HCT116 (cell line): Measurements from ENCODE around the gene TRIM63.

Source experiments
- CEBPB ChIP-seq: IDR thresholded peaks from 2 replicates; pipeline ENCODE4 v1.6.1; 2012; ENCODE audit warnings: low read depth
- CTCF ChIP-seq, 3 experiments: fragments of 200-600 bp in 1 of 3; sonication (generic) in 1 of 3; IDR thresholded peaks in 2 of 3; conservative IDR thresholded peaks in 1 of 3; 2 replicates each; pipeline ENCODE4 v1.5.1; 2012 to 2017; ENCODE audit warnings: low read depth in 2 of 3, low read length in 2 of 3, antibody characterized with exemption in 1 of 3, borderline replicate concordance in 1 of 3, control low read depth in 1 of 3, mild to moderate bottlenecking in 1 of 3, mixed read lengths in 1 of 3, mixed run types in 1 of 3, moderate library complexity in 1 of 3; ENCODE audit not compliant: insufficient read depth in 1 of 3
- EZH2 ChIP-seq: fragments of 200-600 bp; sonication (generic); IDR thresholded peaks from 2 replicates; pipeline ENCODE4 v1.6.1; 2017; ENCODE audit warnings: antibody characterized with exemption, mixed run types
- EZH2phosphoT487 ChIP-seq: fragments of 200-600 bp; IDR thresholded peaks from 2 replicates; pipeline ENCODE4 v1.6.1; 2018; ENCODE audit warnings: antibody characterized with exemption, borderline replicate concordance
- JUND ChIP-seq: IDR thresholded peaks from 2 replicates; pipeline ENCODE4 v1.6.1; 2012
- POLR2A ChIP-seq: IDR thresholded peaks from 2 replicates; pipeline ENCODE4 v1.7.0; 2011; ENCODE audit warnings: borderline replicate concordance; ENCODE audit not compliant: insufficient read depth, insufficient read length; ENCODE audit errors: extremely low read depth
- POLR2AphosphoS5 ChIP-seq: IDR thresholded peaks from 2 replicates; pipeline ENCODE4 v1.6.1; 2011; ENCODE audit warnings: mild to moderate bottlenecking, low read depth, low read length, moderate library complexity
- RAD21 ChIP-seq: IDR thresholded peaks from 2 replicates; pipeline ENCODE4 v1.6.1; 2012; ENCODE audit warnings: low read depth, mild to moderate bottlenecking
- REST ChIP-seq: IDR thresholded peaks from 2 replicates; pipeline ENCODE4 v1.6.1; 2012; ENCODE audit warnings: low read depth
- SIN3A ChIP-seq: IDR thresholded peaks from 2 replicates; pipeline ENCODE4 v1.6.1; 2012; ENCODE audit warnings: low read depth
- SP1 ChIP-seq: IDR thresholded peaks from 2 replicates; pipeline ENCODE4 v1.6.1; 2012; ENCODE audit warnings: low read depth
- SRF ChIP-seq: IDR thresholded peaks from 2 replicates; pipeline ENCODE4 v1.6.1; 2012; ENCODE audit warnings: low read depth
- YY1 ChIP-seq: IDR thresholded peaks from 2 replicates; pipeline ENCODE4 v1.6.1; 2011; ENCODE audit warnings: low read length, low read depth, moderate library complexity, mild to moderate bottlenecking; ENCODE audit not compliant: insufficient replicate concordance; ENCODE audit errors: extremely low read depth

GRCh38 chr1:26045722-26046245 lies 21.6 kb downstream of the TRIM63 start, which contains the start of gene SLC30A2:
- TF ChIP-seq CTCF (IDR thresholded peaks at IDR 0.05 in 2 of 3, conservative IDR thresholded peaks at IDR 0.05 in 1 of 3; ENCODE audit: borderline replicate concordance in 1 of 3, insufficient read depth in 1 of 3, low read depth in 2 of 3, low read length in 2 of 3) (no peak), EZH2 (no peak), POLR2A (no peak), EZH2phosphoT487 (no peak), REST (no peak), JUND (no peak), SIN3A (no peak), YY1 (no peak), POLR2AphosphoS5 (no peak), RAD21 (no peak), CEBPB (no peak), SRF (no peak), SP1 (no peak)
